H1 (cell line): ENCODE measurements around the gene CADM1. TPM values are rescaled to one million over a fixed set of nuclear protein-coding genes. Genes with fewer than 3 reads are reported as not detected.

ENCODE experiments used
- CTCF ChIA-PET: fragments of 300-600 bp; sonication (Branson Sonifier 250); formaldehyde crosslinking; loops from one replicate; lab custom pipeline; 2021; ENCODE audit not compliant: partially characterized antibody; lab: Charles Lee
- POLR2A ChIA-PET: fragments of 300-600 bp; sonication (Branson Sonifier 250); formaldehyde crosslinking; loops from one replicate; lab custom pipeline; 2021; ENCODE audit warnings: inconsistent platforms; ENCODE audit not compliant: partially characterized antibody; lab: Charles Lee
- DNase-seq, 2 experiments: peaks; one replicate each; pipeline versions ENCODE4 v3.0.0 to v3.0.0-alpha.2; 2010 to 2022; ENCODE audit warnings: low spot score in 2 of 2, low read depth in 1 of 2, mixed read lengths in 1 of 2
- FAIRE-seq: peaks from 2 replicates; lab custom pipeline; 2011; peaks lifted over from hg19 to GRCh38; lab: Jason Lieb, UNC
- H2AFZ ChIP-seq: 2 replicates; pipeline ENCODE4 v1.8.1; 2012; ENCODE audit warnings: low read length, inconsistent platforms
- H2AK5ac ChIP-seq: 2 replicates; pipeline ENCODE4 v1.6.1; 2013; ENCODE audit warnings: low read depth, low read length
- H2BK120ac ChIP-seq: replicated peaks from 2 replicates; pipeline ENCODE3; 2013; ENCODE audit warnings: low read depth, low read length, inconsistent platforms
- H2BK12ac ChIP-seq: 2 replicates; pipeline ENCODE4 v1.6.1; 2013; ENCODE audit warnings: low read depth, low read length
- H2BK15ac ChIP-seq: 2 replicates; pipeline ENCODE4 v1.6.1; 2013; ENCODE audit warnings: low read length
- H2BK20ac ChIP-seq: 2 replicates; pipeline ENCODE4 v1.6.1; 2013; ENCODE audit warnings: low read length
- H2BK5ac ChIP-seq: 2 replicates; pipeline ENCODE4 v1.6.1; 2013; ENCODE audit warnings: low read depth, low read length
- H3K14ac ChIP-seq: 2 replicates; pipeline ENCODE4 v1.6.1; 2013; ENCODE audit warnings: inconsistent platforms; ENCODE audit not compliant: insufficient read length
- H3K18ac ChIP-seq: 2 replicates; pipeline ENCODE4 v1.6.1; 2013; ENCODE audit warnings: low read length; ENCODE audit errors: extremely low read depth
- H3K23ac ChIP-seq: 2 replicates; pipeline ENCODE4 v1.6.1; 2013; ENCODE audit warnings: inconsistent platforms; ENCODE audit not compliant: insufficient read length
- H3K23me2 ChIP-seq: 2 replicates; pipeline ENCODE4 v1.6.1; 2013; ENCODE audit warnings: low read depth, low read length
- H3K27ac ChIP-seq: 2 replicates; pipeline ENCODE4 v1.6.1; 2011; ENCODE audit warnings: low read depth, low read length, inconsistent platforms
- H3K27me3 ChIP-seq, 4 experiments: replicated peaks in 1 of 4; 1 replicate in 1 of 4; 2 replicates in 3 of 4; pipeline versions ENCODE4 v1.6.1 to v1.8.1; 2011 to 2013; ENCODE audit warnings: low read length in 3 of 4, mild to moderate bottlenecking in 3 of 4, inconsistent platforms in 2 of 4, mixed read lengths in 2 of 4, moderate library complexity in 1 of 4; ENCODE audit not compliant: control insufficient read depth in 3 of 4, insufficient read depth in 3 of 4; ENCODE audit errors: extremely low read depth in 1 of 4
- H3K36me3 ChIP-seq, 4 experiments: 2 replicates each; pipeline versions ENCODE4 v1.6.1 to v1.8.1; 2011 to 2013; ENCODE audit warnings: mild to moderate bottlenecking in 4 of 4, low read length in 3 of 4, moderate library complexity in 2 of 4, control low read depth in 1 of 4, inconsistent platforms in 1 of 4; ENCODE audit not compliant: insufficient read depth in 4 of 4, control insufficient read depth in 2 of 4
- H3K4ac ChIP-seq: replicated peaks from 2 replicates; pipeline ENCODE3; 2013; ENCODE audit warnings: low read length, low read depth, mixed read lengths, inconsistent platforms; ENCODE audit not compliant: insufficient read length
- H3K4me1 ChIP-seq, 4 experiments: replicated peaks in 1 of 4; 1 replicate in 1 of 4; 2 replicates in 3 of 4; pipeline versions ENCODE4 v1.6.1 to v1.8.1; 2011 to 2013; ENCODE audit warnings: low read length in 3 of 4, inconsistent platforms in 2 of 4, mixed read lengths in 1 of 4; ENCODE audit not compliant: insufficient read depth in 4 of 4, control insufficient read depth in 3 of 4
- H3K4me2 ChIP-seq, 2 experiments: 2 replicates each; pipeline versions ENCODE4 v1.6.1 to v1.8.1; 2011 to 2013; ENCODE audit warnings: low read depth in 2 of 2, low read length in 2 of 2, control low read depth in 1 of 2, inconsistent platforms in 1 of 2, mild to moderate bottlenecking in 1 of 2; ENCODE audit not compliant: insufficient read depth in 1 of 2
- H3K4me3 ChIP-seq, 4 experiments: fragments of 200-600, 300-600 bp in 1 of 4; sonication (generic), shearing (Covaris generic), sonication (Bioruptor Twin) in 1 of 4; 2 replicates each; pipeline versions ENCODE4 v1.5.1 to v1.8.1; 2011 to 2016; ENCODE audit warnings: low read length in 4 of 4, low read depth in 3 of 4, control low read depth in 2 of 4, inconsistent platforms in 2 of 4, mild to moderate bottlenecking in 2 of 4, mixed read lengths in 1 of 4, moderate library complexity in 1 of 4; ENCODE audit not compliant: insufficient read depth in 2 of 4; ENCODE audit errors: extremely low read depth in 1 of 4
- H3K56ac ChIP-seq: replicated peaks from 2 replicates; pipeline ENCODE3; 2013; ENCODE audit warnings: low read depth, mild to moderate bottlenecking, mixed read lengths, low read length, inconsistent platforms; ENCODE audit not compliant: insufficient read length
- H3K79me1 ChIP-seq: 2 replicates; pipeline ENCODE4 v1.6.1; 2013; ENCODE audit warnings: low read depth, low read length, control low read depth
- H3K79me2 ChIP-seq, 2 experiments: 2 replicates each; pipeline versions ENCODE4 v1.6.1 to v1.8.1; 2012 to 2013; ENCODE audit warnings: low read length in 2 of 2, mild to moderate bottlenecking in 2 of 2, inconsistent platforms in 1 of 2; ENCODE audit not compliant: insufficient read depth in 2 of 2, control insufficient read depth in 1 of 2
- H3K9ac ChIP-seq, 4 experiments: replicated peaks in 1 of 4; 1 replicate in 1 of 4; 2 replicates in 3 of 4; pipeline versions ENCODE4 v1.6.1 to v1.8.1; 2011 to 2013; ENCODE audit warnings: low read depth in 3 of 4, low read length in 3 of 4, control low read depth in 2 of 4, mild to moderate bottlenecking in 2 of 4, moderate library complexity in 2 of 4, inconsistent platforms in 1 of 4; ENCODE audit errors: extremely low read depth in 1 of 4
- H3K9me3 ChIP-seq, 2 experiments: 2 replicates each; pipeline versions ENCODE4 v1.6.1 to v1.8.1; 2012 to 2013; ENCODE audit warnings: mild to moderate bottlenecking in 2 of 2, moderate library complexity in 2 of 2, control low read depth in 1 of 2, inconsistent platforms in 1 of 2, low read depth in 1 of 2, low read length in 1 of 2, mixed read lengths in 1 of 2; ENCODE audit not compliant: insufficient read depth in 2 of 2
- H4K20me1 ChIP-seq, 2 experiments: replicated peaks in 1 of 2; 2 replicates each; pipeline versions ENCODE3 to v1.8.1; 2011 to 2013; ENCODE audit warnings: inconsistent platforms in 2 of 2, low read length in 2 of 2, mild to moderate bottlenecking in 1 of 2; ENCODE audit not compliant: insufficient read depth in 2 of 2, control insufficient read depth in 1 of 2
- H4K5ac ChIP-seq: 2 replicates; pipeline ENCODE4 v1.6.1; 2013; ENCODE audit warnings: low read length, low read depth, mixed read lengths, inconsistent platforms; ENCODE audit not compliant: insufficient read length
- H4K8ac ChIP-seq: 2 replicates; pipeline ENCODE4 v1.8.0; 2013; ENCODE audit warnings: mild to moderate bottlenecking, moderate library complexity, low read length, inconsistent platforms; ENCODE audit not compliant: insufficient read depth; ENCODE audit errors: extremely low read depth
- H4K91ac ChIP-seq: replicated peaks from 2 replicates; pipeline ENCODE3; 2013; ENCODE audit warnings: low read length, mixed read lengths, inconsistent platforms; ENCODE audit not compliant: insufficient read length
- BRCA1 ChIP-seq: IDR thresholded peaks from 2 replicates; pipeline ENCODE4 v1.6.1; 2012; ENCODE audit warnings: low read depth, low read length, improper control_type of control experiment
- EP300 ChIP-seq, 2 experiments: IDR thresholded peaks; 1 replicate in 1 of 2; 2 replicates in 1 of 2; pipeline ENCODE4 v1.6.1; 2011 to 2012; ENCODE audit warnings: low read depth in 2 of 2, low read length in 2 of 2, mild to moderate bottlenecking in 2 of 2, borderline replicate concordance in 1 of 2, inconsistent platforms in 1 of 2, moderate library complexity in 1 of 2
- FOSL1 ChIP-seq: IDR thresholded peaks from 2 replicates; pipeline ENCODE4 v1.6.1; 2011; ENCODE audit warnings: mild to moderate bottlenecking, low read depth, low read length, moderate library complexity; ENCODE audit not compliant: insufficient read depth
- PHF8 ChIP-seq: fragments of 200-600 bp; sonication (generic); conservative IDR thresholded peaks from 2 replicates; pipeline ENCODE4 v1.7.1; 2012; ENCODE audit warnings: low read depth, mild to moderate bottlenecking, inconsistent platforms, low read length, moderate library complexity
- POLR2AphosphoS5 ChIP-seq: IDR thresholded peaks from 2 replicates; pipeline ENCODE4 v1.6.1; 2011; ENCODE audit warnings: low read depth, low read length
- SAP30 ChIP-seq: fragments of 300-600 bp; sonication (generic); IDR thresholded peaks from 2 replicates; pipeline ENCODE4 v1.7.1; 2012; ENCODE audit warnings: low read length, moderate library complexity, mild to moderate bottlenecking, inconsistent platforms; ENCODE audit not compliant: insufficient read depth, insufficient replicate concordance
- TBP ChIP-seq: IDR thresholded peaks from 2 replicates; pipeline ENCODE4 v1.6.1; 2011; ENCODE audit warnings: low read depth, low read length, improper control_type of control experiment
- TCF12 ChIP-seq: IDR thresholded peaks from 2 replicates; pipeline ENCODE4 v1.6.1; 2011; ENCODE audit warnings: low read depth, mild to moderate bottlenecking, low read length
- YY1 ChIP-seq: IDR thresholded peaks from 2 replicates; pipeline ENCODE4 v1.6.1; 2011; ENCODE audit warnings: low read depth, mild to moderate bottlenecking, low read length
- WGBS, 2 experiments: shearing (Covaris generic) in 1 of 2; methylation state at CpG; one replicate each; pipeline versions ENCODE4 v1.1.6 to v1.1.7; 2013 to 2015; ENCODE audit warnings: low lambda C conversion rate in 2 of 2, mixed read lengths in 2 of 2, inconsistent platforms in 1 of 2, low coverage in 1 of 2, missing lambda C conversion rate in 1 of 2; ENCODE audit not compliant: insufficient replicate concordance in 2 of 2, insufficient coverage in 1 of 2, insufficient read length in 1 of 2; ENCODE audit errors: extremely low coverage in 1 of 2, missing lambda C conversion rate in 1 of 2; 5-methylcytosine and 5-hydroxymethylcytosine counted together
- polyA plus RNA-seq, 7 experiments: library from polyadenylated mRNA; depleted of rRNA in 3 of 7; stranded (reverse) in 5 of 7; unstranded in 2 of 7; fragments of >200 nt in 5 of 7; fragments of 200-250 nt in 2 of 7; gene quantifications; 1 replicate in 5 of 7; 2 replicates in 1 of 7; 4 replicates in 1 of 7; pipeline versions ENCODE4 v1.2.1 to v1.2.3, GENCODE V29; 2011 to 2013; ENCODE audit warnings: missing spikeins in 2 of 7, mixed read lengths in 2 of 7
- total RNA-seq: library from RNA; stranded (reverse); fragmentation: NEBNext Ultra II Directional; extraction: Animal tissue kit (Norgen Biotek cat#: 25700); gene quantifications from 2 replicates; pipeline ENCODE4 v1.2.1, GENCODE V29; 2021

Gene CADM1
- total and polyA plus RNA-seq, 2 of the 8 experiments (the other 6 are each of a cell fraction or from before 2014, with no cell fraction given) = 8.3 to 25.3 TPM

- ChIA-PET POLR2A (no interaction called here), CTCF (interaction anchor here (1.0 kb wide), 1 partner anchor 78 kb away, joined by 3 read pairs; no protein-coding TSS in a partner anchor)
- Histone ChIP-seq H3K79me1 (peaks cover 4% of the 10 kb centered on the region; the same call in 1 of the 2 replicates), H2BK5ac (no peak overlapping the region), H3K4me1 (peaks cover 7 to 19% (median 16%) of the 10 kb centered on the region in 4 experiments; a peak in 6 of 7 replicates), H2BK15ac (no peak overlapping the region), H3K9me3 (no peaks in the 10 kb centered on the region), H2BK12ac (no peak overlapping the region), H3K4me3 (no peak overlapping the region), H3K27me3 (peaks cover 12 to 41% (median 35%) of the 10 kb centered on the region in 4 experiments), H3K4me2 (no peak overlapping the region), H3K56ac (no peak overlapping the region), H3K36me3 (no peaks in the 10 kb centered on the region), H3K9ac (no peak overlapping the region), H3K4ac (no peak overlapping the region), H3K23ac (no peak overlapping the region), H3K27ac (no peak overlapping the region), H3K23me2 (peaks cover 20% of the 10 kb centered on the region), H4K91ac (no peak overlapping the region), H3K18ac (no peak overlapping the region), H3K14ac (no peak overlapping the region), H2BK20ac (no peak overlapping the region), H2BK120ac (no peak overlapping the region), H4K20me1 (peaks cover 6 to 11% of the 10 kb centered on the region in 2 experiments), H2AK5ac (0 out of 2 replicates have a peak overlapping the region, but pooled peaks have one; percentile 30), H4K5ac (no peak overlapping the region), H4K8ac (no peak overlapping the region), H3K79me2 (no peaks in the 10 kb centered on the region), H2AFZ (no peak overlapping the region)
- FAIRE-seq (no peak), DNase-seq (no peak)
- no peak for TF ChIP-seq BRCA1
- TF ChIP-seq TCF12 = no peak
- no peak for TF ChIP-seq YY1
- TF ChIP-seq TBP = no peak
- no peak for TF ChIP-seq POLR2AphosphoS5
- TF ChIP-seq EP300 (IDR thresholded peaks at IDR 0.05; ENCODE audit: borderline replicate concordance in 1 of 2, low read depth in 2 of 2, low read length in 2 of 2) = no peak
- TF ChIP-seq FOSL1 = no peak
- no peak for TF ChIP-seq SAP30
- no peak for TF ChIP-seq PHF8
- 92% methylated on average over 4 of the region's 4 CpGs; no CpG with 5 or more reads in 1 of the 2 experiments for WGBS, 2 experiments
Observed at GRCh38 chr11:115499241-115499799, 4.9 kb downstream of the CADM1 start.
